Prostate gland (tissue), 2 donors: ENCODE data around the gene SUSD2.

Experiments
- CTCF ChIP-seq, 4 experiments: fragments of 200-600 bp in 2 of 4; fragments of 450-650 bp in 2 of 4; sonication (generic) in 2 of 4; IDR thresholded peaks; 1 replicate in 3 of 4; 2 replicates in 1 of 4; pipeline ENCODE4 v1.5.1; 2016 to 2019; ENCODE audit warnings: antibody characterized with exemption in 4 of 4, mild to moderate bottlenecking in 2 of 4, moderate library complexity in 2 of 4
- POLR2A ChIP-seq: fragments of 450-650 bp; IDR thresholded peaks from one replicate; pipeline ENCODE4 v1.6.1; 2016; ENCODE audit warnings: antibody characterized with exemption, mild to moderate bottlenecking

GRCh38 chr22:24231706-24232105 lies 50.4 kb downstream of the SUSD2 start:
- TF ChIP-seq POLR2A (no peak), CTCF (IDR thresholded peaks at IDR 0.05) (no peak)
